GM10266 (cell line): Measurements from ENCODE around the gene ANKH.

Source experiments
- DNase-seq: peaks from one replicate; pipeline ENCODE4 v3.0.0; 2012; ENCODE audit errors: extremely low spot score
- CTCF ChIP-seq: IDR thresholded peaks from 2 replicates; pipeline ENCODE4 v1.5.1; 2012; ENCODE audit warnings: mild to moderate bottlenecking, low read depth; ENCODE audit not compliant: control insufficient read depth, insufficient read depth; ENCODE audit errors: missing control alignments

Gene ANKH

GRCh38 chr5:14655146-14655741 is 216.3 kb downstream of the ANKH start:
- no peak for TF ChIP-seq CTCF
- DNase-seq = no peak
